NCI-H524 (cell line): ENCODE measurements around the gene FAM240A.
A peak's percentile ranks its signal among the peaks of the same experiment; 100 is the strongest.

Experiments used
- DNase-seq, 2 experiments: peaks; one replicate each; lab custom pipeline; 2025; lab: John Stamatoyannopoulos, UW

Gene FAM240A

DNA sequence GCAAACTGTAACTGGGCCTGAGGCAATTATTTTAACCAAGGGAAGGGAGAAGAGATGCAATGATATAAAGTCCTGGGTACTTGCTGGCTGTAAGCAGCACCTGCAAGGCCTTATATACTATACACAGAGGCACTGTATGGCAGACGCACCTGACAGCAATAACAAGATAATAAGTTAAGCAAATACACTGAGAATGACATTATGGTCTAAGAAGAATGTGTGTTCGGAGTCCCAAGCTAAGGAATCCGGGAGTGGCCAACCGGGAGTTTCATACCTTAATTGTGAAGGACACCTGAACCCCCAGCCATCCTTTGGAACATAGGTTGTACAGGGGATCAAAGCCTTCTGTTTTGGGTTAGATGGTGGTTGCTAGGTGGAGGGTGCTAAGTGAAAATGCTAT is 13.7 kb downstream of the FAM240A start:
- no peak for DNase-seq

DNA sequence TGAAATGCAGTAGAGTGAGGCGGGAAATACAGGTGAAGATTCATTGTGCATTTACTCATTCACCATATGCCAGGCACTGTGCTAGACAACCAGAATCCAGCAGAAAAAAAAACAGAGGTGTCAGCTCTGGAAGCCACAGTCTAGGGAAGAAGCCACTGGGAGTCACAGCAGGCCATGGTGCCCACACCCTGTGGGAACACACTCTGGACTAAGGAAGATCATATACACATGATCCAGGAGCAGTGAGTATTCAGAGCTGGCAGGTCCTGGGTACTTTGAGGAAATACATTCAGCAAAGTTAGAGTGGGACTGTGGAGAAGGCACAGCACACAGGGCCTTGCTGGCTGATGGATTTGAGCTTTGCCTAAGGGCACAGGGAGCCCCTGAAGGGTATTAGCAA is 14.8 kb downstream of the FAM240A start:
- DNase-seq = no peak

DNA sequence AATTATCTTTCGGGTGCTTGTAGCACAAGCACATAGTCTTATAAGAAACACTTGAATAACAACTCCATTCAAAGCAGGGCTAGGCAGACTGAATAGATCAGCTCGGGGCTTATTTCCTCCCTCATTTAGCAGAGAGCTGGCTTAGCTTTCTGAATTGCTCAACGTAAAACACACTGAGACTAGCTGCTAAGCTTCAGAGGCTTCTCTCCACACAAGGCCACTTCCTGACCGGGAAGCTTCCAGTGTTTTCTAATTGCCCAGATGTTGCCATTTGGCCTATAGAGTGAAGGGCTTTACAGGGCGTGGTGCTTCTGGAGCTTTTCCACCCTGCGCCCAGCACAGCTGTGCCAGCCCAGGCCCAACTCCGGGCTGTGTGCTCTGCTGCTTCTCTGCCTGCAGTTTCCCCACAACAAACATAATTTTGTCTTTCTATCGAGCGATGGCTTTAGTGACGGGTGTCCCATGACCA is 16.6 kb downstream of the FAM240A start:
- no peak for DNase-seq

DNA sequence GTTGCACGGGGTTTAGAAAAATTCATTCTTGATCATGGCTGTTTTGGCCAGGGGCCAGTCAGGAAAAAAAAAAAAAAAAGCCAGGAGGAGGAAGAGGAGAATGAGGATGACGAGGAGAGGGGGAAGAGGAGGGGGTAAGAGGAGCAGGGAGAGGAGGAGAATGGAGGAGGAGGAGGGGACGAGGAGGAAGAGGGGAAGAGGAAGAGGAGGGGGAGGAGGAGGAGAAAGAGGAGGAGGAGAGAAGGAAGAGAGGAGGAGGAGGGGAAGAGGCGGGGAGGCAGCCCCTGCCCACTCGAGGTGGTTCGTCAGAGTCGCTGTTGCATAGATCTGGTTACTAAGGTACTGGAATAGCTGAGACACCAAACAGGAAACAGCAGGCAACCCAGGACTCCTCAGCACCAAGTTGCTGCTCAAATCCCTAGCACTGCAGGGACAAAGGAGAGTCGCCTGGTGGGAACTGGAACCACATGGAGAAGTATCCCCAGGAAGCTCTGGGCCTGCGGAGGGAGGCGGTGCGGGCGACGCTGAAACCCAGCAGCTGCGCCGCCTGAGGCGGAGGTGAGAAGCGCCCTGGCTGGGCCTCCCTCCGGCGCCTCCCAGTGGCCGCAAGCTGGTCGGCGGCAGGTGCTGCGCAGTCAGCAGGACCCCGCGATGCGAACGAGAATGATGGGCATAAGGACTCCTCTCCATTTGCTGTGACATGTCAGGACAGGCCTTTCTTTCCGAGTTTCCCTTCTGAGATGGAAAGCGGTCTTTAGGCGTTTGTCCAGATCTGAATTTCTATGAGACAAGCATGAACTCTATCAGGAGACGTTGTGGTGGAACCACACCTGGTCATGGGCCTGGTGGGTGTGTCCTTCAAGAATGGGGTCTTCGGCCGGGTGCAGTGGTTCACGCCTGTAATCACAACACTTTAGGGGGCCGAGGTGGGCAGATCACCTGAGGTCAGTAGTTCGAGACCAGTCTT is 17.5 kb downstream of the FAM240A start:
- DNase-seq = peak; percentile 52 to 71

DNA sequence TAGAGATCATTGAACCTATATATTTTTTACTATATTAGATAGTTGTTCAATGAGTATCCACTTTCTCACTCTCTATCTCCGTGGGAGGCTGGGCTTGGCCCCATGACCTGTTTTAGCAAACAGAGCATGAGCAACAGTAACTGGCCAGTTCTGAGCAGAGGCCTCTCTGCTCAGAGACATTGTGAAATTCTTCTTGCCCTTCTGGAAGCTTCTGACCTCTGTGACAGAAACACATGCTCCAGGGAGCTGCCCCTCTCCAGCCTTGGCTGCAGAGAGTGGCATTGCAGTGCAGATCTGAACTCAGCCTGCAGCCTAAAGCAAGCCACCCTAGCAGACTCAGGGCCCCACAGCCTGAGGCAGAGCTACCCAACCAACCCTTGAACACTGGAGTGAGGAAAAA is 20.5 kb downstream of the FAM240A start:
- DNase-seq = no peak

DNA sequence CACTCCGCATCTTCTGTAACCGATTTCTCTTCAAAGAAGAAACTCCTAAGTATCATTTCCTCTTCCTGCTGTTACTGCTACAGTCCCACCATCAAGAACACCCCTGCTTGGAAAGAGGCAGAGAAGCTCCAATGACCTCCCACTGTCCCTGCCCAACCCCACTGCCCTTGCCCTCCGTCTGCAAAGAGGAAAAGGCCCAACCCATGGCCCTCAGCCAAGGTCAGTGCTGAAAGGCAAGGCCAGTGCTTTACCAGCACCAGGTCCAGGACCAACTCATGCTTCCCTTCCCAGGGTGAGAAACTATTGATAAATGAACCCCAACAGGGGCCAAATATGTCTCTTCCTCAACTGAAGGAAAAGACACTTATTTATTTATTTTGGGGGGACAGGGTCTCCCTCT is 22.5 kb downstream of the FAM240A start:
- DNase-seq = no peak

DNA sequence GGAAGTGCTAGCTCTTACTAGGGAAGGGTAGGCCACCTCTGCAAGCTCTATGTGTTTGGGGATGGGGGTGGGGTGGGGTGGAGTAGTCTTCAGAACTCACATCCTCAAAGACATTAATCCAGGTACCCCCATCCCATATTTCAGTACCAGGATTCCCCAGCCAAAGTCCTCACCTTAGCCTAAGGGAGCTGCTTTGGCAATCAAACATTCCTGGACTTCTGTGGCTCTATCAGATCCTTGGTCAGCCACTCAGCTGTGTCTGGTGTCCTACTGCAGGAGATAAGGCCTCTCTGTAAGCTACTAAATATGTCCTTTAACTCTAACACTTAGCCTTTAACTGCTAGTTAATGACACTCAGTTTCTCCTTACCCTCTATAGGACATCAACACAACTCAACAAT is 26.9 kb downstream of the FAM240A start:
- no peak for DNase-seq

DNA sequence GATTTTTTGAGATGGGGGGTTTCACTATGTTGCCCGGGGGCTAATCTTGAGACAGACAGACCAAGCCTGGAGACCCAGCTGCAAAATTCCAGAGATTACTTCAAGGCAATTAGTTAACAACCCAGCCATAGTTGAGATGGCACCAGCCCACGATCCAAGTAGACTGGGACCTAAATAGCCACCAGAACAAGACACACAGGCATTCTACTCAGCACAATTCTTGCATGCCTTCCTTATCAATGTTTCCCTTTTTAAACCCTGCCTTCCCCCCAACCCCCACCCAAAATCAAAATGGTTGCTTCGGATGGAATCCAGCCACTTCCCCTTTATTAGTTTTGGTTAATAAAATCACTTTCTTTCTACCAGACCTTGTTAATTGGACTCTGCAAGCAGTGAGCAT is 28.6 kb downstream of the FAM240A start:
- no peak for DNase-seq

DNA sequence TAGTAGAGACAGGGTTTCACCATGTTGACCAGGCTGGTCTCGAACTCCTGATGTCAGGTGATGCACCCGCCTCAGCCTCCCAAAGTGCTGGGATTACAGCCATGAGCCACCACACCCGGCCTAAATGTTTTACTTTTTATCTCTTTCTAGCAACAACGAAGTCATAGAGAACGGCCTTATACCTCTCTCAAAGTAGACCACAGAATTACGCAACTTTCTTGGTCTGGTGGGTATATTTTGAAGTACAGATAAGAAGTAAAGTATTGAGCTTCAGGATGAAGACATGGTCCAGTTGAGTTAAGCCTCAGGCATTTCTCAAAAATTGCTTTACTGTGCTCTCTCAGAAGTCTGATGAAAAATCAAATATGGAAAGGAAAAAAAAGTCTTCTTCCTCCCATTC is 30.6 kb downstream of the FAM240A start:
- no peak for DNase-seq

DNA sequence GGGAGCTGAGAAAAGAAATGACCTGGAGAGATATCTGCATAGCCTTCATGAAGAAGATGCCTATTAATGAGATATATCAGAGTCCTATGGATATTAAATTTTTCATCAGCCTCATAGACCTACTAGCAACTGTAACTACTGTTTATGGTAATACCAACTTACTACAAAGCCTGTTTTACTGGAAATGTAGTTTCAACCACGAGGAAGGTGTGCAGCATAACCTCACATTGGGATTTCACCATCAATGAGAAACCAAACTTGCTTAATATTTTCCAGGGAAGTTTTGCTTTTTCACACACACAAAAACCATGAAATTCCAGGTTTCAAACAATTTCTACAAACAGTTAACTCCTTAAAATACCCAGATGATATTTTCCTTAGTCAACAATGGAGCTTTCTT is 31.4 kb downstream of the FAM240A start:
- DNase-seq = no peak

DNA sequence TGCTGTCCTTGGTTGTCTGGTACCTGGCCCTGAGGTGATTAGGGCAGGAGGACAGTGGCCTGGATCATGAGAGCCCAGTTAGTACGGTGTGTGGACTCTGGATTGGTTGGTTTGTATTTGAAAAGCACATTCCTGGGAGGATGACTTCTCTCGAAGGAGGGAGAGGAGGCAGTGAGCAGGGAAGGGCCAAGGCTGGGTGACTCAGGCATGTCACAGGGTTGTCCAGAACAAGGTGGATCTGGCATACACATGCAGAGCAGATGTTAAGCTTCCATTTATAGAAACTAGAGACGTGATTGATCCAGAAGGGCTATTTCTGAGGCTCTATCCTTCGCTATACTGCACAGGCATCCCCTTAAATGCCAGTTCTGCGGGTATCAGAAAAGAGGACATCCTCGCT is 34.4 kb downstream of the FAM240A start:
- DNase-seq = no peak

DNA sequence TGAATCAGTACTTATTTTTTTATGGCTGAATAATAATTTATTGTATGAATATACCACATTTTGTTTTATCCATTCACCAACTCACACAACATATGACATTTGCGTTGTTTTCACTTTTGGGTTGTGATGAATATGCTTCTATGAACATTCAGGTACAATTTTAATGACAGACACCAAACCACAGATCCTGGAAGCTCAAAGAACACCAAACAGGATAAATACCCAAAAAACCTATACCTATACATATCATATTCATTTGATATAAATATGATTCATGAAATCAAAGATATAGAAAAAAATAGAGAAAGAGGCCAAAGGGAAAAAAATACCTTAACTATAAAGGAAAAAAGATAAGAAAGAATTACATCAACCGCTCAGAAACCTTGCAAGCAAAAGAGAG is 35.8 kb downstream of the FAM240A start:
- DNase-seq = no peak

DNA sequence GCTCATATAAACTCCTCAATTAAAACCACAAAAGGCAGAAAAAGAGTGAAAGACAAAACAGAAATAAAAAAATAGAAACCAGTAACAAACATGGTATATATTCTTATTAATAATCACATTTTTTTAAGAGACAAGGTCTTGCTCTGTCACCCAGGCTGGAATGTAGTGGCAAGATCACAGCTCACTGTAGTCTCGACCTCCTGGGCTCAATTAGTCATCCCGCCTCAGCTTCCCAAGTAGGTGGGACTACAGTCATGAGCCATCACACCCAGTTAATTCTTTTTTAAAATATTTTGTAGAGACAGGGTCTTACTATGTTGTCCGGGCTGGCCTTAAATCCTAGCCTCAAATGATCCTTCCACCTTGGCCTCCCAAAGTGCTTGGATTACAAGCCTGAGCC is 37.1 kb downstream of the FAM240A start:
- no peak for DNase-seq

DNA sequence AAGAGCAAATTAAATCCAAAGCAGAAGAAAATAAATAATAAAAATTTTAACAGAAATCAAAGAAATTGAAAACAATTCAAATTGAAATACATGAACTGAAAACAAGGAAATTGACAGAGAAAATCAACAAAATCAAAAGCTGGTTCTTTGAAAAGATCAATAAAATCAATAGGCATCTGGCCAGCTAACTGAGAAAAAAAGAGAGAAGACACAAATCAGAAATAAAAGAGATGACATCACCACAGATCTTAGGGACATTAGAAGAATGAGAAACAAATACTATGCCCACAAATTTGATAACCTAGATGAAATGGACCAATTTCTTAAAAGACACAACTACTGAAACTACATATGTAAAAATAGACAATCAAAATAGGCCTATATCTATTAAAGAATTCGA is 38.8 kb downstream of the FAM240A start:
- DNase-seq = no peak

DNA sequence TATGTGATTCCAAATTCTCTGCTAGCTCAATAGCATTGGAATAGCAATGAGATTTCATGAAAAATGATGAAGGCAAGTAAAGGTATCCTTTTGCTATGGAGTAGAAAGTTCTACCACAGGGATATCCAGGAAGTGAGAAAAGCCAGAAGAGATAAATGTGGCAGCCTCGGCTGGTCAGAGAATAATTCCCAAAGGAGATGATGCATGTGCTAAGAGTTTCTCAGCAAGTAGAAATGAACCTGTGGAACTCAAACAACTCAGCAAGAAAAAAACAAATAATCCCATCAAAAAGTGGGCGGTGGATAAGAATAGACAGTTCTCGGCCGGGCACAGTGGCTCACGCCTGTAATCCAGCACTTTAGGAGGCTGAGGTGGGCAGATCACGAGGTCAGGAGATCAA is 42.9 kb downstream of the FAM240A start:
- no peak for DNase-seq

DNA sequence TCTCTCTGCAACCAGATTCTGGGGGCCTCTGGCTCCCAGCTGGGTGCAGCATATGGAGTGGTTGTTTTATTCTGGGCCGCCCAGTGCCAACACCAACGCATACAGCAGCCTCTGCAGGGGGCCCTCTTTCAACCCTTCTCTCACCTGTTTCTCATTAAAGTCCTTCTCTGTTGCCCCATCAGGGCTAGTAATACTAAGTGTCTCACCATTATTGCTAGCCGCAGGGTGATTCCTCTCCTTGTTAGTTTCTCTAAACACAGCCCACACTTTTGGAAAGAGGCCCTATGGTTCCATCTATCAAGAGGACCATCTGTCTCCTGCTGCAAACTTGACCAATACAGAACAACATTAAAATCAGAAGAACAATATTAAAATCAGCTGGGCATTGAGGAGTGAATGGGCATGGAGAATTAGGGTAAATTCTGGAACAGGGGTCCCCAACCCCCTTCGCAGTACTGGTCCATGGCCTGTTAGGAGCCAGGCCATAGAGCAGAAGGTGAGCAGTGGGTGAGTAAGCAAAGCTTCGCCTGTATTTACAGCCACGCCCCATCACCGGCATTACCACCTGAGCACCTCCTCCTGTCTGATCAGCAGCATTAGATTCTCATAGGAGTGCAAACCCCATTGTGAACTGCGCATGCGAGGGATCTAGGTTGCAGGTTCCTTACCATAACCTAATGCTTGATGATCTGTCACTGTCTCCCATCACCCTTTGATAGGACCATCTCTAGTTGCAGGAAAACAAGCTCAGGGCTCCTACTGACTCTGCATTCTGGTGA is 44.6 kb downstream of the FAM240A start:
- peak; percentile 66 to 72 for DNase-seq

DNA sequence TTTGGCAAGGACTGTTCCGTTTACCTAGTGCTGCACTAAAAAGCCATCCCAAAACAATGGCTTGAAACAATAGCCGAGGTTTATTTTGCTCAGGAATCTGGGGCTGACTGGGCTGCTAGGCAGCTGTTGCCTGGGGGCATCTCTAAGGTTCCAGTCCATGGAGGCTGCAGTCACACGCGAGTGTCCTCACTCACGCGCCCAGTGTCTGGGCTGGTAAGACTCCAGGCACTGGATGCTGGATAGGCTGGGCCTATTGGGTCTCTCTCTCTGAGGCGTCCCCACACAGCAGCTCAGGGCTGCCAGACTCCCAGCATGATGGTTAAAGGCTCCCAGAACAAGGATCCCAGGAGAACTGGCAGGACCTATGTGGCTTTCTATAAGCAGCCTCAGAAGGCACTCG is 47.0 kb downstream of the FAM240A start:
- no peak for DNase-seq

DNA sequence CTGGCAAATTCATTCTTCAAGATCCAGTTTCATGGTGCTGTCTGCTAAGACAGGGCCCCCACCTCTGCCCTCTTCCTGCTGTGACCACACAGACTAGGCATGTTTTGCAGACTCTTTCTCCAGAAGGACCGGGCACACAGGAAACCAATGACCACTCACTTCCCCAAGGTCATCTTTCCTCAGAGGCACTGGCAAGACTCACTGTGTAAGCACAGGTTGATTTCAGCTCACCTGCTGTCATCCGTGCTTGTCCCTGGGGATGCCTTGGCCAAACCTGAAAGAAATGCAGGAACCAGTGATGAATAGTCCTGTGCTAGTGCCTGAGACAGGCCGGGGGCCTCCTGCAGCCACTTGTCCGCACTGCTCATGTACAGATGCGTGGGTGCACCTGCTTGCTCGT is 47.7 kb downstream of the FAM240A start:
- DNase-seq = no peak

DNA sequence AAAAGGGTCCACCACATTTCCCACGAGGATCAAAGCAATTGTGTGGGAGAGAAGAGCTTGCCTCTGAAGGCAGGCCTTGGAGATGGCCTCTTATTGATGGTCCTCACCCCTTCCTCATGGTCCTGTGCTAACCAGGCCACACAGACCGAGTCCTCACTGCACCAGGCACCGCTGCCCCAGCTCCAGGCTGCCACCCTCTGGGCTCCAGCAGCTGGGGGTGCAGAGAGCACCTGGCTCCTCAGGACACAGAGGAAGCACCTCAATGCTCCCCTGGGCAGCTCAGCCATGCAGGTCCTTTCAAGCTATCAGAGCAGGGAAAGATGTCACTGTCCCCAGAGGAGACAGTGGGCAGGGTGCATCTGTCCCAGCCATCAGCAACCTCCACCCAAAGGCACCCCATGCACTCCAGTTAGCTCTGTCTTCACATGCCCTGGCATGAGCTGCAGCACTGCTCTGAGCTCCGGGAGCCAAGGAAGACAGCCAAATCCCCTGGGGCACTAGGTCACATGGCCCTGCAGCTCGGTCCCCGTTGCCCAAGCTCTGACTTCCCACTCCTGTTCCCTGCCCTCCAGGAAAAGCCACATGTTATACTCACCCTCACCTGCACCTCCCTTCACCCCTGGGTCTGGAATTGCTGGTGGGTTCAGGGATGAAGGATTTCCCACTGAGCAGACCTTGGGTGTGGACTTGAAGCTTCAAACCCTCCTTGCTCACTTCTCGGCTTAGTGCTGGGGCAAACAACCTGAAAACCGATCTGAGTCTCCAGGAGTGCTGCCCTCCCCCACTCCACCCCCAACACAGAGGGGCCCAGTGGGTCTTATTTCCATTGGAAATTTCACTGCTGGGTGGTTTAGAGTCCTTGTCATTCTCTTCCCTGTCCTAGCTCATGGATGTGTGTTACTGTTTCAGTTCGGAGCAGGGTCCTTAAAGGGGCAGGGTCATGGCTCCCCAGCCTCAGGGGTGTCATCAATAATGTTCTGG is 48.5 kb downstream of the FAM240A start:
- DNase-seq = peak in 1 of 2 experiments; percentile 32

DNA sequence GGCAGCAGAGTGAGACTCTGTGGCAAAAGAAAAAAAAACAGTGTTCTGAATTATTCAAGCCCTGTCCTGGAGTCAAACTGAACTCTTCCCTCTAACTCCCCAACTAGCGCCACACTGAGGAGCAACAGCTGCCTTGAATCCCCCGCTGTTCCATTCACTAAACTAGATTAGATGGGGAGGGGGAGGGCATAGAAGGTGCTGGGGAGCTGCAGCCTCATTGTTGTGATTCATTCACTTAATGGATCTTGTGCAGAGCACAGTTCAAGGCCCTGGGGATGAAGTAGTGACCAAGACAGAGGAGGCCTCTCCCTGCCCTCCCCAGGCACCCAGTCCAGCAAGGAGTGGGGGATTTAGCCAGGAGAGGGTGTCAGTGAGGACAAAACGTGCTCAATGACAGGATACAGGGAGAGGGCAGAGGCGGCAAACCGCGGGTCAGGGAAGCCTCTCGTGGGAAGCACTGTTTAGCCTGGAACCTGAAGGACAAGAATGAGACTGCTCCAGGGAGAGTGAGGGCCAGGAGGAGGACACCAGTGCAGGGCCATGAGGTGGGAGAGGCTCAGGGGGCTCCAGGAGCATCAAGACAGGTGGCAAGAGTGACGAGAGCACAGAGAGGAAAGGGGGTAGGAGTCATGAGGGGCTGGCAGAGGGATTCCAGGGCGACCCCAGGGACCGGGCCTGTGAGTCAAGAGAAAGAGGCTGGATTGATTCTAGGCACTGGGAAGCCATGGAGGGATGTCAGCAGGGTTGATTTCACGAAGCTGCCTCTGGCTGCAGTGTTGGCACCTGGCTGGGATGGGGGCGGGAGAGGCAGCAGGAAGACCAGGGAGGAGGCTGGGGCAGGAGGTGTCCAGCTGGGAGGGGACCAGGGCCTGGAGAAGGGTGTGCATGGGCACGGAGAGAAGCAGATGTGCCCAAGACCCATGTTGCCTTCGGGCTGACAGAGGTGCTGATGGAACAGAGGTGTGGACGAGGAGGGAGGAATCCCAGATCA is 49.7 kb downstream of the FAM240A start:
- no peak for DNase-seq
